ENCODE results near the gene ARNT2. TPM values are rescaled to one million over a fixed set of nuclear protein-coding genes. Genes with fewer than 3 reads are reported as not detected.
A peak's percentile ranks its signal among the peaks of the same experiment; 100 is the strongest.

The ARNT2 gene
- total RNA-seq, 1 donor from 2014 or later, result 35.7 TPM

- Mint-ChIP-seq H3K4me1 (ENCODE audit: low read depth, unreplicated experiment) (peaks cover 13% of the 10 kb centered on the region), H3K4me3 (ENCODE audit: unreplicated experiment) (no peak overlapping the region), H3K27me3 (ENCODE audit: unreplicated experiment) (peaks cover 6% of the 10 kb centered on the region), H3K27ac (ENCODE audit: unreplicated experiment) (no peak overlapping the region), H3K9me3 (ENCODE audit: unreplicated experiment) (peaks cover 4% of the 10 kb centered on the region), H3K36me3 (ENCODE audit: unreplicated experiment) (peaks cover 21% of the 10 kb centered on the region)
- TF ChIP-seq CTCF (IDR thresholded peaks at IDR 0.05; ENCODE audit: partially characterized antibody, unreplicated experiment), result no peak
- no peak for DNase-seq
Observed at GRCh38 chr15:80564056-80564455, 159.9 kb downstream of the ARNT2 start.

- peaks cover 16% of the 10 kb centered on the region for H3K36me3 Mint-ChIP-seq (ENCODE audit: unreplicated experiment)
- no peak overlapping the region for H3K27ac Mint-ChIP-seq (ENCODE audit: unreplicated experiment)
- peaks cover 4% of the 10 kb centered on the region for H3K9me3 Mint-ChIP-seq (ENCODE audit: unreplicated experiment)
- DNase-seq, result no peak
- peaks cover 16% of the 10 kb centered on the region for H3K4me1 Mint-ChIP-seq (ENCODE audit: low read depth, unreplicated experiment)
- no peak overlapping the region for H3K4me3 Mint-ChIP-seq (ENCODE audit: unreplicated experiment)
- no peak for TF ChIP-seq CTCF (IDR thresholded peaks at IDR 0.05; ENCODE audit: partially characterized antibody, unreplicated experiment)
- peaks cover 6% of the 10 kb centered on the region for H3K27me3 Mint-ChIP-seq (ENCODE audit: unreplicated experiment)
Observed at GRCh38 chr15:80565398-80565797, 161.2 kb downstream of the ARNT2 start.

GRCh38 chr15:80565988-80566387, 161.8 kb downstream of the ARNT2 start:
- H3K27ac Mint-ChIP-seq (ENCODE audit: unreplicated experiment), result no peak overlapping the region
- no peak overlapping the region for H3K4me3 Mint-ChIP-seq (ENCODE audit: unreplicated experiment)
- H3K9me3 Mint-ChIP-seq (ENCODE audit: unreplicated experiment), result peaks cover 4% of the 10 kb centered on the region
- H3K27me3 Mint-ChIP-seq (ENCODE audit: unreplicated experiment), result peaks cover 6% of the 10 kb centered on the region
- DNase-seq, result no peak
- peaks cover 16% of the 10 kb centered on the region for H3K4me1 Mint-ChIP-seq (ENCODE audit: low read depth, unreplicated experiment)
- TF ChIP-seq CTCF (IDR thresholded peaks at IDR 0.05; ENCODE audit: partially characterized antibody, unreplicated experiment), result no peak
- H3K36me3 Mint-ChIP-seq (ENCODE audit: unreplicated experiment), result peaks cover 16% of the 10 kb centered on the region

- no peak overlapping the region for H3K27ac Mint-ChIP-seq (ENCODE audit: unreplicated experiment)
- peak; percentile 55 for TF ChIP-seq CTCF (IDR thresholded peaks at IDR 0.05; ENCODE audit: partially characterized antibody, unreplicated experiment)
- peak; percentile 32 for DNase-seq
- peaks cover 16% of the 10 kb centered on the region for H3K36me3 Mint-ChIP-seq (ENCODE audit: unreplicated experiment)
- peaks cover 6% of the 10 kb centered on the region for H3K27me3 Mint-ChIP-seq (ENCODE audit: unreplicated experiment)
- no peak overlapping the region for H3K4me3 Mint-ChIP-seq (ENCODE audit: unreplicated experiment)
- H3K9me3 Mint-ChIP-seq (ENCODE audit: unreplicated experiment), result peaks cover 4% of the 10 kb centered on the region
- H3K4me1 Mint-ChIP-seq (ENCODE audit: low read depth, unreplicated experiment), result peaks cover 16% of the 10 kb centered on the region
Observed at GRCh38 chr15:80567721-80568157, 163.6 kb downstream of the ARNT2 start.

GRCh38 chr15:80568298-80568697, 164.1 kb downstream of the ARNT2 start:
- TF ChIP-seq CTCF (IDR thresholded peaks at IDR 0.05; ENCODE audit: partially characterized antibody, unreplicated experiment), result no peak
- Mint-ChIP-seq H3K27me3 (ENCODE audit: unreplicated experiment) (peaks cover 6% of the 10 kb centered on the region), H3K4me3 (ENCODE audit: unreplicated experiment) (no peak overlapping the region), H3K4me1 (ENCODE audit: low read depth, unreplicated experiment) (peaks cover 16% of the 10 kb centered on the region), H3K27ac (ENCODE audit: unreplicated experiment) (no peak overlapping the region), H3K36me3 (ENCODE audit: unreplicated experiment) (peaks cover 15% of the 10 kb centered on the region), H3K9me3 (ENCODE audit: unreplicated experiment) (peaks cover 4% of the 10 kb centered on the region)
- DNase-seq, result no peak
